Astrocyte (in vitro differentiated cells and primary cell): ENCODE data around the gene TUBA8.
"Not testable (repeated sequence)": the region's sequence is repeated elsewhere in the genome, so short reads cannot be mapped to it uniquely, and the experiment has no call there.

Source experiments
- EZH2 ChIP-seq: IDR thresholded peaks from 2 replicates; pipeline ENCODE4 v1.6.1; 2012; ENCODE audit warnings: mild to moderate bottlenecking, low read length, inconsistent platforms; ENCODE audit not compliant: insufficient read depth
- TF ChIP-seq, protein P1 (sequence below): IDR thresholded peaks from 2 replicates; pipeline ENCODE4 v1.5.1; 2011; ENCODE audit warnings: low read depth, mild to moderate bottlenecking, inconsistent platforms, low read length, moderate library complexity; ENCODE audit not compliant: insufficient read depth

- TF ChIP-seq, protein P1, sequence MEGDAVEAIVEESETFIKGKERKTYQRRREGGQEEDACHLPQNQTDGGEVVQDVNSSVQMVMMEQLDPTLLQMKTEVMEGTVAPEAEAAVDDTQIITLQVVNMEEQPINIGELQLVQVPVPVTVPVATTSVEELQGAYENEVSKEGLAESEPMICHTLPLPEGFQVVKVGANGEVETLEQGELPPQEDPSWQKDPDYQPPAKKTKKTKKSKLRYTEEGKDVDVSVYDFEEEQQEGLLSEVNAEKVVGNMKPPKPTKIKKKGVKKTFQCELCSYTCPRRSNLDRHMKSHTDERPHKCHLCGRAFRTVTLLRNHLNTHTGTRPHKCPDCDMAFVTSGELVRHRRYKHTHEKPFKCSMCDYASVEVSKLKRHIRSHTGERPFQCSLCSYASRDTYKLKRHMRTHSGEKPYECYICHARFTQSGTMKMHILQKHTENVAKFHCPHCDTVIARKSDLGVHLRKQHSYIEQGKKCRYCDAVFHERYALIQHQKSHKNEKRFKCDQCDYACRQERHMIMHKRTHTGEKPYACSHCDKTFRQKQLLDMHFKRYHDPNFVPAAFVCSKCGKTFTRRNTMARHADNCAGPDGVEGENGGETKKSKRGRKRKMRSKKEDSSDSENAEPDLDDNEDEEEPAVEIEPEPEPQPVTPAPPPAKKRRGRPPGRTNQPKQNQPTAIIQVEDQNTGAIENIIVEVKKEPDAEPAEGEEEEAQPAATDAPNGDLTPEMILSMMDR, result not testable (repeated sequence)
- not testable (repeated sequence) for TF ChIP-seq EZH2
Observed at GRCh38 chr22:18105981-18106380, 4.6 kb upstream of the TUBA8 start.
